Activated CD4-positive, alpha-beta memory T cell treated with anti-CD3 and anti-CD28 coated beads for 36 hours (primary cell): Measurements from ENCODE around the gene AARS2. TPM values are rescaled to one million over a fixed set of nuclear protein-coding genes. Genes with fewer than 3 reads are reported as not detected.

Experiments used
- CTCF ChIA-PET: fragments of 350-600 bp; sonication (Branson Sonifier 250); formaldehyde crosslinking; loops from one replicate; lab custom pipeline; 2021; ENCODE audit warnings: antibody characterized with exemption, inconsistent platforms; lab: Charles Lee
- POLR2A ChIA-PET: fragments of 350-600 bp; sonication (Branson Sonifier 250); formaldehyde crosslinking; loops from one replicate; lab custom pipeline; 2021; ENCODE audit warnings: antibody characterized with exemption; lab: Charles Lee
- DNase-seq: peaks from one replicate; pipeline ENCODE4 v3.0.0-alpha.2; 2020
- H3K27ac Mint-ChIP-seq: one replicate; pipeline ENCODE4 v1.8.0; 2021; ENCODE audit warnings: mixed read lengths
- H3K27me3 Mint-ChIP-seq: one replicate; pipeline ENCODE4 v1.8.0; 2021; ENCODE audit warnings: mixed read lengths
- H3K36me3 Mint-ChIP-seq: one replicate; pipeline ENCODE4 v1.8.0; 2021; ENCODE audit warnings: mixed read lengths
- H3K4me1 Mint-ChIP-seq: one replicate; pipeline ENCODE4 v1.8.0; 2021; ENCODE audit warnings: low read depth, mixed read lengths
- H3K4me3 Mint-ChIP-seq: one replicate; pipeline ENCODE4 v1.8.0; 2021; ENCODE audit warnings: mild to moderate bottlenecking, mixed read lengths
- H3K9me3 Mint-ChIP-seq: one replicate; pipeline ENCODE4 v1.8.0; 2021; ENCODE audit warnings: mixed read lengths
- intact Hi-C: fragments of 100-400 bp; cut with micrococcal nuclease; formaldehyde crosslinking; loops from one replicate; pipeline ENCODE4 v1.15.1; 2023
- total RNA-seq, 2 experiments: library from RNA; stranded (reverse); gene quantifications; one replicate each; pipeline ENCODE4 v1.2.3, GENCODE V29; 2021

Gene AARS2
- total RNA-seq, 2 experiments from 2014 or later: 16.3 to 16.5 TPM

GRCh38 chr6:44272999-44273566 lies 40.1 kb downstream of the AARS2 start:
- intact Hi-C loops: no loop called here
- no peak overlapping the region for H3K4me3 Mint-ChIP-seq
- CTCF ChIA-PET: no interaction called here
- H3K36me3 Mint-ChIP-seq: no peaks in the 10 kb centered on the region
- H3K4me1 Mint-ChIP-seq: peaks cover 20% of the 10 kb centered on the region
- H3K27ac Mint-ChIP-seq: no peak overlapping the region
- H3K27me3 Mint-ChIP-seq: peaks cover 65% of the 10 kb centered on the region
- no peak for DNase-seq
- POLR2A ChIA-PET: no interaction called here
- H3K9me3 Mint-ChIP-seq: no peaks in the 10 kb centered on the region

DNA sequence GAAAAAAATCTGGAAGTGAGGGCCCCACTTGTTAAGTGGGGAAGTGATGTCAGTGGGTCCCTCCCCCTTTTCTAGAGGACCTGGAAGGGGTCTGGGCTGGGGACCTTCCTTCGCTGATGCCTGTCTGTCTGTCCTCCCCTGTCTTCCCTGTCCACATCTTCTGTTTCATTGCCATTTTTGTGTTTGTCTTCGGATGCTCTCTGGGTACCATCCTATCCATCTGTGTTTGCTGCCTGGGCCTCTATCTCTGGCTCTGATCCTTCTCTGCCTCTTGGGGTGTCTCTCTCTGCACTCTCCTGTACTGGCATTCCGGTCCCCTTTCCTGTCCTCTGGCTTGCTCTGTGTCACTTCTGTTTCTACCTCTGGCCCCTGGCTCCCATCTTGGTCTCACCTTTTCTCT lies 40.6 kb downstream of the AARS2 start:
- DNase-seq: no peak
- no peak overlapping the region for H3K27ac Mint-ChIP-seq
- no peaks in the 10 kb centered on the region for H3K9me3 Mint-ChIP-seq
- CTCF ChIA-PET: interaction anchor here (0.6 kb wide), 1 partner anchor 152 kb away, joined by 3 read pairs; no protein-coding TSS in a partner anchor
- H3K36me3 Mint-ChIP-seq: no peaks in the 10 kb centered on the region
- peaks cover 60% of the 10 kb centered on the region for H3K27me3 Mint-ChIP-seq
- H3K4me3 Mint-ChIP-seq: no peak overlapping the region
- intact Hi-C loops: no loop called here
- POLR2A ChIA-PET: no interaction called here
- peaks cover 20% of the 10 kb centered on the region for H3K4me1 Mint-ChIP-seq

DNA sequence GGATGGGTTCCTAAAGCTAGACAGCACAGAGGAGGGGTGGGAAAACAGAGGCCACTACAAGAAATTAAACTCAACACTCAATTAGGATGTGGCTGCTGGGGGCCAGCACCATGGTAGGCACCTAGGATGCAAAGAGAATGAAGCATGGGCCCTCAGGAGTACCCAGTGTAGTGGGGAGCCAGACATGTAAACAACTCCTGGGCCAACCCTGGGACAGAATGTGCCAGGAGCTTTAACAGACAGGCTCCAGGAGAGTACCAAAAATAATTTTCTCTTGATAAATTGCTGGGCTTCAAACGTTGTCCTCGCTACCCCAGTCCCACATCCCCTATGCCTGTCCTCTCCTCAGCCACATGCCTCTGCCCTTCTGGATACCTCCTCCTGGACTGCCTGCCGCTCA lies 41.2 kb downstream of the AARS2 start:
- Mint-ChIP-seq H3K27ac (no peak overlapping the region), H3K27me3 (peaks cover 54% of the 10 kb centered on the region), H3K36me3 (no peaks in the 10 kb centered on the region), H3K4me1 (peaks cover 20% of the 10 kb centered on the region), H3K4me3 (no peak overlapping the region), H3K9me3 (no peaks in the 10 kb centered on the region)
- ChIA-PET POLR2A (no interaction called here), CTCF (interaction anchor here (0.6 kb wide), 1 partner anchor 151 kb away, joined by 3 read pairs; no protein-coding TSS in a partner anchor)
- intact Hi-C loops: no loop called here
- no peak for DNase-seq

DNA sequence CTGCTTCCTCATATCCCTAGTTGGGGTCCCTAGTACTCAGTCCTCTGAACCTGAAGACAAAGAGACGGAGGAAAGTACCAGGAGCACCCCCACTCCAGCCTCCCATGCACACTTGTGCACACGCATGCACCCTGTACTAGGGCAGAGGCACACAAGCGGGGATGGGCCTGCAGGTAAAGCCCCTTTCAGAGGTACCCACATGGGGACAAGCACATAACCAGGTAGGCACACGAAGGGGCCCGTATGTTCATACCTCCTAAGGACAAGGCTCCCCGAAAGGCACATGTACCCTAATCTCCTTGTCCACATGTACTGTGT lies 41.8 kb downstream of the AARS2 start:
- intact Hi-C loops: no loop called here
- Mint-ChIP-seq H3K36me3 (no peaks in the 10 kb centered on the region), H3K9me3 (no peaks in the 10 kb centered on the region), H3K27ac (no peak overlapping the region), H3K4me1 (peaks cover 24% of the 10 kb centered on the region), H3K4me3 (peak overlapping the region; percentile 26), H3K27me3 (peaks cover 50% of the 10 kb centered on the region)
- POLR2A ChIA-PET: no interaction called here
- DNase-seq: no peak
- CTCF ChIA-PET: interaction anchor here (1.2 to 5.2 kb wide), 3 partner anchors 27 to 66 kb away, joined by 3 to 184 read pairs (median 6); partner anchors contain the start of gene SLC29A1

- Mint-ChIP-seq H3K27ac (no peak overlapping the region), H3K4me3 (peak overlapping the region; percentile 26), H3K27me3 (peaks cover 50% of the 10 kb centered on the region), H3K36me3 (no peaks in the 10 kb centered on the region), H3K4me1 (peaks cover 28% of the 10 kb centered on the region), H3K9me3 (no peaks in the 10 kb centered on the region)
- intact Hi-C loops: no loop called here
- ChIA-PET POLR2A (interaction anchor here (1.0 kb wide), 1 partner anchor 42 kb away, joined by 3 read pairs; the partner anchor contains the start of gene AARS2), CTCF (interaction anchor here (0.9 to 5.2 kb wide), 5 partner anchors 14 to 66 kb away, joined by 3 to 184 read pairs (median 4); partner anchors contain the start of genes AARS2 and SLC29A1)
- no peak for DNase-seq
Observed at GRCh38 chr6:44270526-44271405, 42.4 kb downstream of the AARS2 start.

DNA sequence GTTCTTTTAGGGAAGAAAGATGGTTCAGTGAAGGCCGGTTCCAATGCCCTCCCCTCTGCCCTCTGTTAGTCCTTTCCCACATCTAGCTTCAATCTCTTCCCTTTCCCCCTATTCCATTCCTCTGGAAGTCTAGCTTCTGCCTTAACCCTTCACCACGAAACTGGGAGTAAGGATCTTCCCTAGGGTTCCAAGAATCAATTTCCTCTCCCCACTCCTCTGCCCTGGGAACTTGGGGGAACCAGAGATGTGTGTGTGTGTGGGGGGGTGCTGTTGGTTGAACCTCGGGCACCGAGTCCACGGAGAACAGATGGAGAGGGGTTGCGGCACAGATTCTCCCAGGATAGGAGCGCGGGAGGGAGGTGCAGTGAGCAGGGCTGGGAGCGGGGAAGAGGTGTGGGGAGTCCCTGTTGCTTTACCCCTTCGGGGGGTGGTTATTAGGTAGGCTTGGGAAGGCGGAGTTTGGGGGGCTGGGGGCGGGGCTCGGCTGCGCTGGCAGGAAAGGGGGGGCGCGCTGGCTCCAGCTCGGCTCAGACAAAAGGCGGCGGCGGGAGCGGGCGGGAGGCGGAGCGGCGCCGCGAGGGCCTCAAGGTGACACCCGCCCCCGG lies 43.1 kb downstream of the AARS2 start, which contains the start of gene TMEM151B:
TSS of gene TMEM151B (plus strand) at position 530 of the 605 bp plus-strand sequence. CDS start 293 bp downstream, outside the sequence.
- ChIA-PET CTCF (interaction anchor here (0.9 to 5.2 kb wide), 6 partner anchors 14 to 67 kb away, joined by 3 to 184 read pairs (median 5); partner anchors contain the start of genes AARS2 and SLC29A1), POLR2A (interaction anchor here (1.0 kb wide), 1 partner anchor 43 kb away, joined by 3 read pairs; the partner anchor contains the start of gene AARS2)
- Mint-ChIP-seq H3K4me1 (peaks cover 28% of the 10 kb centered on the region), H3K27ac (no peak within 1 kb of the TSS), H3K9me3 (no peaks in the 10 kb centered on the region), H3K36me3 (no peaks in the 10 kb centered on the region), H3K4me3 (peak within 1 kb of the TSS; percentile 46), H3K27me3 (peaks cover 50% of the 10 kb centered on the region)
- no peak for DNase-seq
- intact Hi-C loops: loop anchor here (2.0 kb wide), 1 partner anchor 43 kb away; the partner anchor contains the start of gene AARS2

GRCh38 chr6:44269178-44269920 lies 43.8 kb downstream of the AARS2 start:
- Mint-ChIP-seq H3K27me3 (peaks cover 46% of the 10 kb centered on the region), H3K27ac (no peak overlapping the region), H3K9me3 (no peaks in the 10 kb centered on the region), H3K4me3 (peak overlapping the region; percentile 46), H3K36me3 (no peaks in the 10 kb centered on the region), H3K4me1 (peaks cover 26% of the 10 kb centered on the region)
- ChIA-PET CTCF (interaction anchor here (0.8 to 5.8 kb wide), 17 partner anchors 13 to 187 kb away, joined by 3 to 184 read pairs (median 7); partner anchors contain the start of genes AARS2, SLC29A1 and SLC35B2), POLR2A (interaction anchor here (1.2 kb wide), 1 partner anchor 43 kb away, joined by 3 read pairs; the partner anchor contains the start of gene AARS2)
- no peak for DNase-seq
- intact Hi-C loops: loop anchor here (2.0 kb wide), 1 partner anchor 43 kb away; the partner anchor contains the start of gene AARS2

DNA sequence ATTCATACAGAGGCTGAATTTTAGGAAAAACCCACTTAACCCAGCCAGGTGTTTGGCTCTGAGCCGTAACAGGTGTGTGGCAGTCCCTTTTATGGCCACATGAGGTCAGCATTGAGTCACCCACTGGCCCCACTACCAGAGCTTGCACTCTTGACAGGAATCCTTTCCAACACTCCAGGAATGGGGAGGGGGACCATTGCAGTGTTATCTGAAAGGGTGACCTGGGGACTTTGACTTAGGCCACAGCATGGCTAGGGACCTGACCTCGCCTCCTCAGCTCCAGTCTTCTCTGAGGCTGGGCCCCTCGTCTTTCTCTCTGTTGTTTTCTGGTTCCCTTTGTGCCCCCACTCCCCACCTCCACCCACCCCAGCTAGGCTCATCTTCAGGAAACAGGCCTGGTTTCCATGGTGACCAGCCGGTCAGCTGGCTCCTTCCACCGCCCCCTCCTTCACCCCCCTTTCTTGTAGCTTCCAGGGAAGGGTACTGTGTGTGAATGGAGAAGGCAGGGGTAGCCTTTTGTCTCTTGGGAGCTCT lies 45.0 kb downstream of the AARS2 start:
- Mint-ChIP-seq H3K4me3 (no peak overlapping the region), H3K36me3 (peaks cover 9% of the 10 kb centered on the region), H3K27ac (no peak overlapping the region), H3K27me3 (peaks cover 37% of the 10 kb centered on the region), H3K9me3 (no peaks in the 10 kb centered on the region), H3K4me1 (peaks cover 31% of the 10 kb centered on the region)
- intact Hi-C loops: loop anchor here (1.0 to 2.0 kb wide), 4 partner anchors 36 to 188 kb away; partner anchors contain the start of gene AARS2
- ChIA-PET CTCF (interaction anchor here (0.6 to 5.8 kb wide), 38 partner anchors 10 to 339 kb away, joined by 3 to 184 read pairs (median 4); partner anchors contain the start of genes AARS2, HSP90AB1, SLC29A1 and SLC35B2), POLR2A (interaction anchor here (1.0 to 1.4 kb wide), 4 partner anchors 21 to 187 kb away, joined by 3 to 6 read pairs (median 3); partner anchors contain the start of genes AARS2 and HSP90AB1)
- peak; percentile 77 for DNase-seq

DNA sequence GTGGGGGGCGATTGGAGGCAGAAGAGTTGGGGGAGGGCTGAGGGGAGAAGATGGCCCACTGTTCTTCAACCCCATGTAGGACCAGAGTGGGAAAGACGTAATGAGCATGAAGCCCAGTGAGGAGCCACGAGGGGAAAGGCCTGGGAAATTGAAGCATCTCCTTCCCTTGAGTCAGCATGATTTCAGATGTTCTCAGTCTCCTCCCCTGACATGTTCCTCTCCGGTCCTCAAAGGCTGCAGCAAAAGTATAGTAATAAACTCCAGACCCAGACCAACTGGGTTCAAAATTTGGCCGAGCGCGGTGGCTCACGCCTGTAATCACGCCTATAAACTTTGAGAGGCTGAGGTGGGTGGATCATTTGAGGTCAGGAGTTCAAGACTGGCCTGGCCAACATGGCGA lies 45.9 kb downstream of the AARS2 start:
- Mint-ChIP-seq H3K9me3 (no peaks in the 10 kb centered on the region), H3K4me1 (peaks cover 41% of the 10 kb centered on the region), H3K27me3 (peaks cover 29% of the 10 kb centered on the region), H3K36me3 (peaks cover 18% of the 10 kb centered on the region), H3K27ac (no peak overlapping the region), H3K4me3 (no peak overlapping the region)
- DNase-seq: no peak
- intact Hi-C loops: no loop called here
- POLR2A ChIA-PET: interaction anchor here (1.3 kb wide), 1 partner anchor 20 kb away, joined by 6 read pairs; the partner anchor contains the start of gene HSP90AB1
- CTCF ChIA-PET: interaction anchor here (0.5 to 5.8 kb wide), 18 partner anchors 10 to 202 kb away, joined by 3 to 184 read pairs (median 7); partner anchors contain the start of genes AARS2, SLC35B2 and SPATS1

DNA sequence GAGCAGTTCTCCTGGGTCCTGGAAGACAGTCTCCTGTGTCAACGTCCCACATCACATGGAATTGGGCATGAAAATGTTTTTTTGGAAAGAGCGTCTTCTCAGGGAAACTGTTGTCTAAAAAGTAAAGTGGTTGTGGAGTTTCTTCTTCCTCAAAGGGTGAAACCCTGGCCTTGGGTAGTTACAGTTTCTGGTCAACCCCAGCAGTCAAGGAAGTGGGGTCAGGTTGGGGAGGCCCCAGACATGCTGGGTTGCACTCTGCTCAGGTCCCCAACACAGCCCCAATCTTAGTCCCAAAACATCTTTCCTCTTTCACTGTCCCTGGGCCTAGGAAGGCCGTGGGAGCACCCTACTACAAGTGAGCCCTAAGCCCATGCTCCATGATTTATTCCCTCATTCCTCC lies 46.8 kb downstream of the AARS2 start:
- Mint-ChIP-seq H3K4me3 (peak overlapping the region; percentile 43), H3K36me3 (peaks cover 19% of the 10 kb centered on the region), H3K27me3 (peaks cover 22% of the 10 kb centered on the region), H3K9me3 (no peaks in the 10 kb centered on the region), H3K27ac (peak overlapping the region; percentile 67), H3K4me1 (peaks cover 45% of the 10 kb centered on the region)
- no peak for DNase-seq
- ChIA-PET CTCF (interaction anchor here (0.9 to 5.8 kb wide), 14 partner anchors 10 to 203 kb away, joined by 3 to 184 read pairs (median 6); partner anchors contain the start of genes AARS2, CDC5L, SLC35B2 and SPATS1), POLR2A (interaction anchor here (1.3 kb wide), 1 partner anchor 19 kb away, joined by 6 read pairs; the partner anchor contains the start of gene HSP90AB1)
- intact Hi-C loops: no loop called here
